Right forelimb (tissue), 1 donor: ENCODE measurements around the gene PDGFC.

Experiments
- DNase-seq: peaks from one replicate; pipeline ENCODE4 v3.0.0-alpha.2; 2018

The PDGFC gene, protein sequence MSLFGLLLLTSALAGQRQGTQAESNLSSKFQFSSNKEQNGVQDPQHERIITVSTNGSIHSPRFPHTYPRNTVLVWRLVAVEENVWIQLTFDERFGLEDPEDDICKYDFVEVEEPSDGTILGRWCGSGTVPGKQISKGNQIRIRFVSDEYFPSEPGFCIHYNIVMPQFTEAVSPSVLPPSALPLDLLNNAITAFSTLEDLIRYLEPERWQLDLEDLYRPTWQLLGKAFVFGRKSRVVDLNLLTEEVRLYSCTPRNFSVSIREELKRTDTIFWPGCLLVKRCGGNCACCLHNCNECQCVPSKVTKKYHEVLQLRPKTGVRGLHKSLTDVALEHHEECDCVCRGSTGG

DNA sequence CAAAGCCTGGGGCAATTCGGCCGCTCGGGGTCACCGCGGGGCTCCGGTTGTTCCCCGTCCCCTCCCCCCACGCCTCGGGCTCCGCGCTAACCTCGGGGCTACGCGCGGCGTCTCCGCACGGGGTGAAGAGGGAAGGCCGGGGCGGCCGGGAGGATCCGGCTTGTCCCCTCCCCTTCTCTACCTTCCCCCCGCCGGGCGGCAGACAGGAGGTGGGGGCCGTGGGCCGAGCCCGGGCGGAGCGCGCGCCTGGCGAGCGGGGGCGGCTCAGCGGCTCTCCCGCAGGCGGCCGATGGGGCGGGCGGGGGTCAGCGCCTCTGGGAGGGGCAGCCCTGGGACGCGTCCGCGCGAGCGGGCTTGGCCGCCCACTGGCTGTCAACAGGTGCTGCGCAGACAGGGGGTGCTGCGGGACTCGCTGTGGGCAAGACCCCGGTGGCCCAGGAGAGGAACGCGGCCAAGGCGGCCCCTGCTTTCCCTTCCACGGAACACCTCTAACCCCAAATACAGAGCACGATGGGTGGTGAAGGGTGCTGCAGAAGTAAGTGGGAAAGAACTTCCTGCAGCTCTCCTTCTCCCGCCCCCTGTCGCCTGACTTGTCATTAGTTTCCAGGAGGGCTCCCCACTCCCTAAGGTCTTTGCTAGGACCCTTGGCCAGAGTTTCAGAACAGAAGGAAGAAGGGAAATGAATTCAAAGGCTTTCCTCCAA, at the start of gene PDGFC:
TSS of gene PDGFC (minus strand) at position 124 of the 703 bp plus-strand sequence. CDS start 896 bp downstream, outside the sequence.
- DNase-seq: peak; percentile 83

DNA sequence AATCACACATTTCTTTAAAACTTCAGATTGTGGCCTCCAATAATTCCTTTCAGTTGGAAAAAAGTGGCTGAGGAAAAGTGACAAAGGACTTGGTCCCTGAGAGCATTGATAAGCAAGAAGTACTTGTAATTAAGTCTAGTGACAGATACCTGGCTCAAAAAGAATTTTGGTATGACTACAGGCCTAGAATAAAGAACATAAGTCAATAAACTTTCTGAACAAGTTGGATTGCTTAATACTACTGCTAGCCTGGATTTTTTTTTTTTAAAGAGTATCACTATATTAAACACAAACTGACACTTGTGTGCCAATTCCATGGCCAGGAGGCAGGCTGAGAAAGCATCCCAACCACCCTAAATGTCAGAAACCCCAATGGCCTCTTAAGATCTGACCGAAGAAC, 49.3 kb upstream of the PDGFC start:
- DNase-seq: no peak

DNA sequence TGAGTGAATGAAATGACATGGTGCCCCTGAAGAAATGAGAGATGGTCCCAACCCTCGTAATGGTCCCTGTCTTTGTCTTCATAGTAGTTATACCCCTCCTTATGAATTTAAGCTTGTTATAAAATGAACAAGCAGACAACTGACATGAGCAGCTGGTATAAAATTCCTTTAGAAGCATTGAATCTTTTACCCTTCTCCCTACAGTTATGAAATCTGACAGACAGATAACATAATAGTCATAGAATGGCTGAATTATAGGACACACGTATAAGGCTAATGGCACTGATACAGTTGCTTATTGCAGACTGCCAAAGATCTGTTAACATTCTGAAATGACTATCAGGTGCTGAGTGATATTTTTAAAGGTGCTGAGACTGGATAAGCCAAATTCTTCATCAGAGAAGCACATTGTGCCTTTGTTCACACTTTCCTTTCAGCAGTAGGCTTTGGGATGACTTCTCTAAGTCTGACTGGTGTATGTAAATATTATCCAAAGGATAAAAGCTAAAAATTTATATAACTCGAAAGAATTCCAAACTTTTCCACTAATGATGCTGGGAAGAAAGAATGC, 47.4 kb upstream of the PDGFC start:
- no peak for DNase-seq

DNA sequence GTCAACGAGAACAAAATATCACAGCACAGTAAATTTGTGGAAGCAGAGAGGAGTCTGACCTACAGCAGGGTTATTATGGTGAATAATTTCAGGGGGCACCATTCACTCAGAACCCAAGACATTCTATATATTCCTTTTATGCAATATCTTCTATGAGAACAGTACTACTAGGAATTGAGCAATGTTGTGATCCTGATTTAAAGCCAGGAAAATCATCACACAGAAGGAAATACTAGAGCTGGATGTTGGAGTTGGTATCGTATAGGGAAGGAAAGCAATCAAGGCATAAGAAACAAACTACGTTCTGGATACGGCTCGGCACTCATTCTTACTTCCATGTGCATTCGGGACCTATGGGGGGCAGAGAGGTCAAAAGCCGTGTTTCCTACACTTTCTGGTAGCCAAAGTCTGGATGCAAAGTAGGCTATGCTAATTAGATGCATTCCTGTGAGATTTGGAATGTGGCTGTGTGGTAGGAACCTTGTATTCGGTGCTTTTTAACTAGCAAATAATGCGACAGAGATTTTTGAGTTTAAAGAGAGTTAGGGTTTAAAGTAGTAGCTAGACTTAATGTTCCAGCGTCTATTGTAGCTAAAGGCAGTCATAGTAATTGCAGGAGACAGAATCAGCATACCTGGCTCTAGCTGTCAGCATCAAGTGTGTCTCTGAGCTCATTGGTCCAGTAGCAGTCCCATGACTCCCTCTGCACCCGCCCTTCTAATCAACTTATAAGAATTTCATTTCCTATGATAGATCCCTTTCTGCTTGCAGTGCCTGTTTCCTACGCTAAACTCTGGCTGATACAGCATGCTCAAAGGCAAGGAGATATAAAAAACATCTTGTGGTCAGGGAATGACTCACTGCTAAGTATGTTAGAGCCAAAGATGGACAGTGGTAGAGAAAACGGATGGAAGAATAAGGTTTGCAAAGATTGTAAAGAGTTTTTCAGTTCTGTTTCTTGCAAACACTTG, 43.3 kb upstream of the PDGFC start:
- DNase-seq: no peak

DNA sequence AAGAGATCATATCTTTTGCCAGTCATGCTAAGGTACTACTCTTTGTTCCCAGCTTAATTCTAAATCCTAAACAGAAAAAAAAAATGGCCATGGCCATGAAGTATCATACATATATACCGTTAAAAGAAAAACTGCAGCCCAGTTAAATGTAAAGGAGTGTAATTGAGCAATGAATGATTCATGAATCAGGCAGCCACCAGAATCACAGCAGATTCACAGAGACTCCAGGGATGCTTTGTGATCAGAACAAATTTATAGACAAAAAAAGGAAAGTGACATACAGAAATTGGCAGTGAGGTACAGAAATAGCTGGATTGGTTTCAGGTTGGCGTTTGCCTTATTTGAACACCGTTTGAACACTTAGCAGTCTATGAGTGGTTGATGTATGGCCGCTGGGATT, 42.1 kb upstream of the PDGFC start:
- no peak for DNase-seq

DNA sequence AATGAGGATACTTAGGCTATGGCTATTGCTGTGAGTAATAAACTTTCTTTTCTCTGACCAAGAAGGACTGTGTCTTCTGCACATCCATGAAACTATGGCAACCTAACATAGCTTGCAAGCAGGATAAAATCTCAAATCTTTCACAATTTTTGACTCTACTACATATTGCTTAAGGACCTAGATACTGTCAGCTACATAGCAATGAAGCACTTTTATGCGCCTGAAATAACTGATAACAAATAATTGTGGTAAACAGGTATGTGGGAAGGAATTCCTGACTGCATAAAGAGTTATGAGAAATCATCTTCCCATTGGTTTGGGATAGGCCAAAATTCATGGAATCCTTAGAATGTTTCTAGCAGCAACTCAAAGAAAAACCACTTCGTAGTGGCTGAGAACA, 41.2 kb upstream of the PDGFC start:
- DNase-seq: no peak

DNA sequence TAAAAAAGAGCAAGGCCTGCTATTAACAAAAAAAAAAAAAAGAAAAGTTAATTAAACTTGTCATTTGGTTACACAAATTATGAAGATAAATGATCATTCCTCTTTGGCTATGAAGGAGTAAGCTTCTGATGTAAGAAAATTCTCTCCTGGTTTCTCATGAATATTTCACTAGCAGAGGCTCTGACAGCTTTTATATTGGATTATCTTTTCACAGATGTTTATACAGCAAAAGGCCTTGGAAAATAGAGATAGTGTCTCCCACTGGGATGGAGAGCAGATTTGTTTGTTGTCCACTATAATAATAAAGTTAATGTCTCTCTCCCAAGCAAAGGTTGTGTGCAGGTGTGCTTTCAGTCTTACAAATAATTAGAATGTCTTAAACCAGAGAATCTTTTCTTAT, 40.7 kb upstream of the PDGFC start:
- no peak for DNase-seq

DNA sequence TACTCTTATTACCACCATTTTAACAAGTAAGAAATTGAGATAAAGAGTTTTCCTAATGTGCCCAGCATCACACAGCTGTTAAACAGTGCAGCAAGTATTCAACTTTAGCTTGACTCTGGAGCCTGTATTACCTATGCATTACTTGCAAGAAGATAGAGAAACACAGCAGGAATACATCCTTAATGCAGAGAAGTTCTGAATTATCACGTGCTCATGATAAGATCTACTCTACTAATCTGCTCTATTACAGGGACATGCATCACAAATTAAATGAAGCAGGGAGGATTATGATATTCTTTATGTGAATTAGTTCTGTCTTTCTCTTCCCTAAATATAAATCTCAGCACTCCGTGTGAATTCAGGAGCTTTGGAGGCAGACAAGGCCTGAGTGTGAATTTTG, 39.0 kb upstream of the PDGFC start:
- no peak for DNase-seq

DNA sequence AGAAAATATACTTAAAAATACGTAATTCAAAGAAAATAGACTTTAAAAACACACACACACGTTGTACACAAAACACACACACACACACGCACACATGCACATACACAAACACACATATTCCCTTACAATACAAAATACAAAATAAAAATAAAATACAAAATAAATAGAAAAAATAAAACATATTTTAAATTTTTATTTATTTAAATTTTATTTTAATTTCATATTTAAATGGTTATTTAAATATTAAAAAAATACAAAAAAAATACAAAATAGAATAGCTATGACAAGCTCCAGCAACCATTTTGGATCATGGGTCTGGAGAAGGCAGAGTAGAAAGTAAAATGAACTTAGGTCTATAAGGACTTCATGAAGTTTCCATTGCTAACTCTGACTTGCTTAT, 34.2 kb upstream of the PDGFC start:
- no peak for DNase-seq

DNA sequence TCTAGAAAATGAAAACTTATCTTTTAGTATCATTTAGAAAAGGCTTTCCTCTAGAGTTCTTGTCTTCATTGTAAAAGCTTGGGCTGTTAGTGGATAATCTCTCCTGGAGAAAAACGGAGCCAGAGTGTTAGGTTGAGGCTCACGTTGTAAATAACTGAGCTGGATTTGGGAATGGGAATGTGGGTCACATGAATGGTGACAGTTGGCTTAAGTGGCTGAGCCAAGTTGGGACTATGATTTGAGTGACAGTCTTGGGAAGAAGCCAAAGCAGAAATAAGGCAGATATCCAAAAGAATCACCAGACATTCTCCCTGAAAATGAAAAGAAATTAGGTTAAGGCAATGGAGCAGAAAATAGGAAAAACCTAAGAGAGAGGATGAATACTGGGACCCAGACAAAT, 33.6 kb upstream of the PDGFC start:
- DNase-seq: no peak

DNA sequence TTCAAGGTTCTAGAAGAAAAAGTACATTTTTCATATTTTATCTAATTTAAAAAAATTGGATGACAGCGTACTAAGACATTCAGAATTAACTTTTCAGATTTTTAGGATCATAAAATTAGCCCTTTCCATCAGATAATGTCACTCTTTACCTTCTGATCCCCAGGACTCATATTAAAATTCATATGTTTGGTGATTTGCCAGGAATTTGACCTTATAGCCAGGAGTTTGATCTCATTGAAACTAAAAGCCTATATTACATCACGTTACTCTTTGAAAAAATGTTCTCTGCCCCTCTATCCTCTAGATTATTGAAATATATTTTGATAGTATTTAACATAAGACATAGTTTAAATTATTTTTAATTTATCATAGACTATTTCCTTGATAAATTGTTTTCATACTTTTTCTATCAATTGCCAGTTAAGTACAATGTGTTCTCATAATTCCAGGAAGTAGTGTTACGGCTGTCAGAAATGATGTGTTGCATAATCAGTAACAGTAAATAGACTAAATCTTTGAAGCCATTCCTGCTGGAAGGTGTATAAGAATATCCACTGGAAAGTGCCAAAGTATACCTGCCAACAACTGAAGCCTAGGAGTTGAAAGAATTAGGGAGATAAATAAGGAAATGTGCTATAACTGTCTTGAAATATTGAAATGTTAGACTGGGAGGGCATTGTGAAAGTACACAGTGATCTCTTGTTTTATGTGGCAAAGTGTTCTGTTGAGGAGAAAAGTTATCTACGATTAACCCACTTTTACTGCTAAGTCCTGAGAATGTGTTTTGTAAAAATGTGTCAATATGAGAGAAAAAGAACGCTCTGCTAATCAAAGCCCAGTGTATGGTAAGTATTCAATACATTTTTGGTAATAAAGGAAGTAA, 32.9 kb upstream of the PDGFC start:
- no peak for DNase-seq

DNA sequence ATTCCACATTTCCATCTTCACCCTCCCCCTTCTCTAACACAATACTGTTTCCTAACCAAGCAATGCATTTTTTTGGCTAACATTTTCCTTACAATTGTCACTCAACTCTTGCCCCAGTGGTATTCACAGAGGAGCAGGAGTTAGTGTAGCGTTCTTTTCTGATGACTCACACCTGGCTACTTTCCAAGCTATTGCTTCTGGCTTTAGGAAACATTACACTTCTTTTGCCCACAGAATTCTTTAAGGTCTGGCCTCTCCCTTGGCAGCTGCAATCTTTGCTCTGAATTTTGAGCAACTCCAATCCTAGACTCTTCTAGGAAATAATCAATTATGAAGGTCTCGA, 27.5 kb upstream of the PDGFC start:
- DNase-seq: peak; percentile 52

DNA sequence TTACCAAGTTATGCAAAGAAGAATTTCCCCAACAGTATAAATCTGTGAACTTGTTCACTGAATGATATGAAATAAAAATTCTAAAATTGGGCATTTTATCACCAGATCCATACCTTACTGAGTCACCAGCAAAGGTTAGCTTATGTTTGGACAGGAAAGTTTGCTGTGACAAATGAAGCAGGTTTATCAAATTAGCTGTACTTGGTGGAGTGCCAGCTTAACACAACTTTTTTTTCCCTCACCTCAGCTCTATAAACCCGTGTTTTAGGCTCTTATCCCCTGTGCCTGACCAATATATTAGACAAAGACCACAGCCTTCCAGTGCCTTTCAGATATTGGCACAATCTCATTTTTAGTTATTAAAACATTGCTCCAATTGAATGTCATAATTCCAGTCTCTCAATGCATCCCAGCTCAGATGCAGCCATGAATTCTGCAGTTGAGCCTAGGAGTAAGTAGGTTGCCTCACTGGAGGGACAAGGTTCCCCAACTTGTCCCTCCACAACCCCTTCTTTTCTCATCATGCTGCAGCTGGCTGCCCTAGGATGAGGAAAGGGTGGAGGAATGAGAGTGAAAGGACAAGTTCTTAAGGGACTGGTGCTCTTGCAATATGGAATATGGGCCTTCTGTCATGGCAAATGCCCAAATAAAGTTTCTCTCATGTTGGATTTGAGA, 27.0 kb upstream of the PDGFC start:
- DNase-seq: peak; percentile 42

DNA sequence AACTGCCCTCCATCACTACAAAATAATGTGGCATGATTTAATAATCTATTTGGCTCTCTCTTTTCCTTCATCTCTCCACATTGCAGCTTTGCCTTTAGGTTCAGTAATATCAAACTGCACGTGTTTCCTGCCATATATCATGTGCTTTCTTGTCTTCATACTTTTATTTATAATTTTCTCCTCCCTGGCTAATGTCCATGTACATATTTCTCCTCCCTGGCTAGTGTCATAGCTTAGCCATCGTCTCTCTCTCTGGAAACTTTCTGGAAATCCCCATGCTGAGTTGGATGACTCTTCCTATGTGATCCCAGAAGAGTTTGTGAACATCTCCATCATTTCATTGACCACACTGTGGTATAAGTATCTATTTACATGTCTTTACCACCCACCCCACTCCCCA, 21.3 kb upstream of the PDGFC start:
- no peak for DNase-seq

DNA sequence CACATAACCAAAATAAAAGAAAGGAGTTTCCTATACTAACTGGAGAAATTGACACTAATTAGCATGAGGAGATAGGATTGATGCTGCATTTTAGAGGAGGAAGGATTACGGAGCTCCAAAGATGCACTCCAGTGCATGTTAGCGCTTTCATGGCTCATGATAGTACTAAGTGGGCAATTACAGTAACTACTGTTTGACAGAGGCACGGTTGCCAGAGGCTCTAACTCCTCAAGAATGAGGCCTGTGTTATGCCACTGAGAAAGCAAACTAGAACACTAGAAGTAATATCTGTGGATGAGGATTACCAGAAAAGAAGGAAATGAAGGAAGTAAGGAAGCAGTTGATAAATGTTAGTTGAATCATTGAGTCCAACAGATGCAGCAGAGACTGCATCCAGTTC, 19.6 kb upstream of the PDGFC start:
- DNase-seq: no peak

DNA sequence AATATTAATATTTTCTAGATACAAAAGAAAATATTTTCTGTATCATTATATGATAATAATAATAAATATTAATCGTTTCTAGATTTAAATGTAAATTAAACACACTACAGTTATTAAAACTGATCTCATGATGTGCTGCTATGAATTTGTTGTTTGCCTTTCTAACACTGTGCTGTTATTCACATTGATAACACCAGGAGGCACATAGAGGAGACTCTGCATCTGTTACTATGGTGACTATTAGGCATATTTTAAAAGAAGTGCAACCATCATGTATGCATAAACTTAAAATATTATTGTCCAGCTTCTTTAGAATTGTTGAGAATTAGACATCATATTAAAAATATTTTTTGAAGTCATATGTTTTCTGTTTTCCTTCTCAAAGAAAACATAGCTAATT, 11.8 kb upstream of the PDGFC start:
- no peak for DNase-seq

DNA sequence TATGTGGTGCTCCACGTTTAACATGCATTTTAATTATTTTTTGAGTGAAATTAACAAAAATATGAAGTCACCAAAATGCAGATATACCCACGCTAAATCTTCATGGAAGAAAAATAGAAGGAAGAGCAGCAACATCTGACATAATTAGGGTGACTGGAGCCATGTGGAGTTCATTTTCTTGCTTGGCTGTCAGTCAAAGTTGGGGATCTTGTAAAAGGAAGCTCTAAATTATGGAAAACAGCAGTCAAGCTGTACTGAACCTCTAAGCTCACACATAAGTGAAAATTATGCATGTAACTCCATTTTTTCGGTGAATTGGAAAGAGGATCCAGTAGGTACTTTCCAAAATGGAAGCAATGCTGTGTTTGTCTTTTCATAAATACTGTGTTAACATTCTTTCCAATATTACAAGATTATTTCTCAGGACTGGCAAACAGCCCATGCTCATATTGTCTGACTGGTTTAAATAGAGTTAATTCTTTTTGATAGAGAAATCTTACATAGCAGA, 9.7 kb upstream of the PDGFC start:
- no peak for DNase-seq

DNA sequence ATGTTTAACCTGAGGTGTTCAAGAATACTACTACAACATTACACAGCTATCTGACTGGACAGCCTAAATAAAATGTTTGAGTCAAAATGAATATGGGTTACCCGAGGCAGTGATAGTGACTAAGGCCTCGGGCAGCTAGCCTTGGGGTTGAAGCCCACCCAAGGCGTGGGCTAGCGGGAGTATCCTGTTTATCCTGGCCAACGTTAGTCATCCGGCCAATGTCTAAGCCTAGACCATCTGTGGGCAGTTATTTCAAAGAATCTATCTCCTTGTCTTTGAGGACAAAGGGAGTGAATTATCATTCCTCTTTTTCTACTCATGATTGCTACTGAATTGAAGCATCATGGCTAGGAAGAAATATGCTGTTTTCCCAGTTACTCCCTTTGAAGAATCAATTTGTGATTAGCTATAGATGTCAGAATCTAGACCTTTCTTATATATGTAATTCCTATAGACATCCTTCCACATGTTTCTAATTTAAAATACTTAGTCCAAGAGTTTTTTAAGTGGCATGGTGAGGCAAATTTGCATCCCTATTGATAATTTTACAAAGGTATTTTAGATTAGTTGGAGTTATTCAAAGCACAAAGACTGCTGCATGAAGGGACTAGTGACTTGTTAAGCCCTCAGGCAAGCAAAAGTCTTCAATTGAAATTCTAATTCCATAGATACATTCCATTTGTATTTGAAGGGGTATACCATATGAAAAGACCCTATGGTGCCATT, 6.0 kb upstream of the PDGFC start:
- DNase-seq: no peak

DNA sequence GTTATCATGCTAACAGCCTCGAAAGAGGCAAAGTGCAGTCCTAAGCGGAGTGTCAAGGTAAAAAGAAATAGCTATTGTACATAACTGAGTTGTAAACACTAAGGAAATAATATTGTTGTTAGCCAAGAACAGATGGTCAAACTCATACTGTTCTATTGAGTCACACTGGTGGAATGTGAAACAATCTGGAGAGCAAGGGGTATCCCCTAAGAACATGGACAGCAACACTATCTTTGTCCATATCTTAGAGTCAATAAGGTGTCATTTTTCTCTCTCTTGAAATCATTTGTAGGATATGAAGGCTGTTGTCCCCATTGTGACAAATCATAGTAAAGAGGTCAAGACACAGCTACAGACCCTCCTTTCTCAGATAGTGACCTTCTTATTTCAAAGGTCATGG, 4.5 kb upstream of the PDGFC start:
- DNase-seq: no peak

DNA sequence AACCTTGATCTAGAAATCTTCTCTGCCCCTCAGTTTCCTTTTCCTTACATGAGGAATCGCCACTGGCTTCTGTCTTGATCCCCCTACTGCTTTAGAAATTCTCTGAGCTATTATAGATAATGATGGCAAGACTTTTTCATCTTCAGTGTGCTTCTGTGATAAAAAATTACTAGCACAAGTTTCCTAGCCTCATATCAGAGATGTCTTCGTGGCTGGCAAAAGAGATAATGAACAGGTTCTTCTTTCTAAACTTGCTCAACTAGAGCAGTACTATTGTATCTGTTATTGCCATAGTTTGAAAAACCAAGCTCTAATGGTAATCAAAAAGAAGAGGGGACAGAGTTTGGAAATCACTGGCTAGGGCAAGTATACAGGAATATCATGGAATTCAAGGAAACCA, 4.1 kb upstream of the PDGFC start:
- DNase-seq: no peak

DNA sequence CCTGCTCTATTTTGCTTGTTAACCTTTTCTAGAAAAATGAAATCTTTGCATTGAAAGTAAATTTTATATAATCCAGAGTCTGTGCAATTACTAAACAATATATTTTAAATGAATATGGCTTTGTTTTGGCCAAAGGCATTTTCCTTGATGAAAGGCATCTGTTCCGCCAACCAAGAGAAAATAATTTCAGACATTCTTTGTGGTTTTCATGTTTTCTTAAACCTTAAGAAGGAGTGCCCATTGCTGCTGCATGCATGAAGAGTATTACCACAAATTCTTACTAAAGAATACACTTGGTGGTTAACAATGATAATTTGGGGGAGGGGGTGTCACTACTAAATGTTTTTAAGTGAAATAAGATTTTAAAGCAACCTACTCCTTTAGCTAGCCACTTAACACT, 2.7 kb upstream of the PDGFC start:
- DNase-seq: no peak
